SKM-1 treated with dmso at 0.1 percent for 144 hours (cell line): Measurements from ENCODE around the gene AMPH.

Source experiments
- DNase-seq: peaks from one replicate; lab custom pipeline; 2025; ENCODE audit not compliant: unreplicated experiment; lab: John Stamatoyannopoulos, UW

AMPH gene

DNA sequence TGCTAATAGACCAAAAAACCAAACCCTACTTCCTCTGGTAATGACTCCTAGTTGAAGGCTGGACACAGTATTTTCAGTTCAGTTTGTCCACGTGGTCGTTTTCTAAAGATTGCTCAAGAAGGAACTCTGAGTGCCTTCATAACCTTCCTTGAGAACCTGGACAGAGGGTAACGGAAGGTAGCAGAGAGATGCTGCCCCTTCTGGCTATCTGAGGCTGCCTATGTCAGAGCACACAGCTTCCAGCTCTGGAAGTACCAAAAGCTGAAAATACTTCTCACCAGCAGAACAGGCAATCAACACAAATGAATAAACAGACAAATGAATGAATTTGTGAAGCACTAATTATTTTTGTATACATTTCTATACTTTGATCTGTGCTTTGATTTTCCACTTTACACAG is 85.2 kb downstream of the AMPH start:
- DNase-seq, result no peak

DNA sequence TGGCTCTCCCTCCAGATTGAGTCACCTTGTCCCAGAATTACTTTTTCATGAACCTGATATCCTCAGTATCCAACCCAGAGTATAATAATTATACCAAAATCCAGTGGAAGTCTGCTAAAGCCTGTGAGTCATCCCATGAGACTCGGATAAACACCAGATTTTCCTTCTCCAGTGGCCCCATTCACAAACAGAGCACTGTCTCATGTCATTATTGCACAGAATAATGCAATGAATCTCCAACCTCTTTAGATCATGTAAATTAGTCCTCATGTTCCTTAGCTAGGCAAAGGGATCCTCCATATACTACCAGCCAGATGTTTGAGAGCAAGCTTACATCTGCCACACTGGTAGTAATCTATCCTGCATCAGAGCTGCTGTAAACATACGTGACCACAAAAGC is 89.0 kb downstream of the AMPH start:
- DNase-seq, result no peak

DNA sequence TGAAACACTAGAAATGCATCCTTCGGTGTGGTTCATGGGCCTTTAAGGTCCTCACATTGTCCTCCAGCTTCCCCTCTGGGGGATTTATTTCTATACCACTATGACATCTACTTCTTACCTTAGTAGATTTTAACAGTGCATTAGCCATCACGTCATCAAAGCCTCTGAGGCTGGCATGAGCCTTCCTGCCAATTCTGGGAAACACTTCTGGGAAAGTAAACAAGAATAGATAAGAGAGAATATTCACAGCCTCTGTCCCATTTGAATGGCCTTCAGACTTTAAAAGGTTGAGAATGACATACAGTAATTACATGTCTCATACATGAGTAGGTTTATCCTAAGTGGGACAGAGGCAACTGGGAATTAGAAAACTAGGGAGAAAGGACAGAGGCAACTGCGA is 89.7 kb downstream of the AMPH start:
- no peak for DNase-seq

DNA sequence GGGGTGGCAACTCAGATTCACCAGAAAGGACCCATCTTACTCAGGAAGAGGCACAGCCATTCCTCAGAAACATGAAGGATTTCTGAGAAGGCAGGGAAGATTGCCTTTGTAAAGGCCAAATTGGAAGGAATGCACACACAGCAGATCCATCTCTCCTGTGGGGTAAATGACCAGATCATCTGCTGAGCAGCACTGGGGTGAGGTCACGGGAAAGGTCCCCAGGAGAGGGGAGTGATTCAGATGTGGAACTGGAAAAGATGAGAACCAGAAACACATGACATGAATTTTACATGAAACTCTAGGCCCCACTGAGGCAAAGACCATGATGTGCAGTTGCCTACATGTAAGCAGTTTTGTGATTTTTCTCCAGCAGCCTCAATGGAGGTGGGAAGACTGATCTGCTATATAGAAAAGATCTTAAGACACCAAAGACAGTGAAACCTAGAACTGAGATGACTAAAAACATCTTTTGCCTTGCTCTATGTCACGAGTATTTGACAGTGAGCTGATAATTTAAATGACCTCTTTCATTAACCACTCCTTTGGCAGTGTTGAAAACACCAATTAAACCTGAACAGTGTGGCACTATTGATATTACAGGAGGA is 91.6 kb downstream of the AMPH start:
- no peak for DNase-seq

DNA sequence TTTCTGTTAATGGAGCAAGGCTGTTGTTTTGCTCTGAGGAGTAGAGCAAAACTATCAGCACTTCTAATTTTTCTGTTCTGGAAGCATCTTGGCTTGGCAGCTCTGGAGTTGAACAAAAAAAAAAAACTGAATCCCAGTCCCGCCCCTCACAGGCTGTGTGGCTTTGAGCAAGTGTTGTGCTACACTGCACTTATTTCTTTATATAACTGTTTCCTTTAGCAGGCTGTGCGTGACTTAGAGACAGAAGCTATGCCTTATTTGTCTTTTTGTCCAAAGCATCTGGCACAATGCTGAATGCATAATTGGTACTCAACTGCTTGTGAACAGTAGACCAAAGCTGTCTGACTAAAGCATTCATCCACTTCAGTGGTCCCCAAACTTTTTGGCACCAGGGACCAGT is 96.1 kb downstream of the AMPH start:
- DNase-seq, result no peak

DNA sequence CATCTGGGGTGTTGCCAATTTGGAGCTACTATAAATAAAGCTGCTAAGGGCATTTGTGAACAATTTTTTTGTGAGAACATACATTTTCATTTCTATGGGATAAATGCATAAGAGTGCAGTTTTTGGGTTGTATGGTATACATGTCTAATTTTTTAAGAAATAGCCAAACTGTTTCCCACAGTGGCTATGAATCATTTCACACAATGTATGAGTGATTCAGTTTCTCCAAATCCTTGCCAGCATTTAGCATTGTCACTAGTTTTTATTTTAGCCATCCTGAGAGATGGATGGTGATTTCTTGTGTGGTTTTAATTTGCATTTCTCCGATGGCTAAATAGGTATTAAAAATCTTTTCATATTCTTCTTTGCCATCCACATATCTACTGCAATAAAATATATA is 105.3 kb downstream of the AMPH start:
- DNase-seq, result no peak

DNA sequence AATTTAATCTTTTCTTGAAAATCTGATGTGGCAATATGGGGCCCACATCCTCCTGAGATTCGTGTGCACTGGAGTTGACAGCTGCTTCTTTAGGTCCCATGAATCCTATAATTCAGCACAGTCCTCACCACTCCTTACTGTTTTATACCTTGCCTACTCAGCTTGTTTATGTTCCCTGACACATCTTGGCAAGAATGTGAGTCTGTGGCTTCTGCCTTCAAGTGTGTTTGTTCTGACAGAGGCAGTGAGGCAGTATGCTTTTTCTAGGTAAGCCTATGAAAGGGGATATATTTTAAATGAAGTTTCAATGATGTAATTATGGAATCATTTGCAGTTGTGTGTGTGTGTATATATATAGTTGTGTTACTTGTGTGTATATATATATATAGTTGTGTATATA is 106.4 kb downstream of the AMPH start:
- DNase-seq, result no peak

DNA sequence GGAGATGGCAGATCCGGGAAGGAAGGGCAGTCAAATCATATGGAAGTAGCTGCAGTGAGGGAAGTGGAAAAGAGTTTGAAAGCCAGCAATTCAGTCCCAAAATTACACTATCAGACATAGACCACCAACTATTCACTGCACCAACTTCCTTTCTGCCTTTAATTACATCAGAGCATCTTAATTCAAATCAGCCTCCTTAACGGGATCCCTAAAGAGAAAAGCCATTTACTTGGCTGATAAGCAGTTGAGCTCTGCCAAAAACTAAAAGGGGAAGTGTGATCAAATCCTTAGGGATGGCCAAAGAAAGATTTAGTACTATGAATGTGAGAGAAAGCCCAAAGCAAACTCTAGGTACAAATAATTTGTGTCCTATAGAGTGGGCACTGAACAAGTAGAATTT is 110.4 kb downstream of the AMPH start:
- no peak for DNase-seq

DNA sequence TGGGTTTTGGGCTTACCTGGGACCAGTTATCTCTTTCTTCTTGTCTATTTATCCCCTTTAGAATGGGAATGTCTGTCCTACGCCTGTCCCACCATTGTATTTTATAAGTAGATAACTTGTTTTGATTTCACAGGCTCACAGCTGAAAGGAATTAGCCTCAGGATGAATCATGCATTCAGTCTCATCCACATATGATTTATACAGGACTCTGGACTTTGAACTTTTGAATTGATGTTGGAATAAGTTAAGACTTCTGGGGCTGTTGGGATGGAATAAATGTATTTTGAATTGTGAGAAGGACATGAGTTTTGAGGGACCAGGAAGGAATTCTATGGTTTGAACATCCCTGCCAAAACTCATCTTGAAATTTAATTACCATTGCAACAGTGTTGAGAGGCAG is 112.6 kb downstream of the AMPH start:
- no peak for DNase-seq

DNA sequence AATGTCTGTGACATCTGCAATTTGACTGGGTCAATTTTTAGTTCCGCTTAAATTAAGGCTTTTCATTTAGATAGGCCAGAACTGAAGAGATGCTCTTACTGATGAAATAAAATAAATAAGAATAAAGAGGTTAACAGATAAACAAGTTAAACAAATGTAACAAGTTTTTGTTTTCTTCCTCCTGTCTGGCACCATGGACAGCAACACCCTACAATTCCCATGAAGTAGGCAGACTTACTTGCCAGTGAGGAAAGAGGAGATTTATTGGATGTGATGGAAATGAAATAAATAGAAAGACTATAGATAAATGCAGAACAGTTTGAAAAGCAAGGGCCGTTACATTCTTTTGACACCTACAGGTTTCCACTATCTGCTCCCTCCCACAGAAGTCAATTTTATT is 118.5 kb downstream of the AMPH start:
- no peak for DNase-seq

DNA sequence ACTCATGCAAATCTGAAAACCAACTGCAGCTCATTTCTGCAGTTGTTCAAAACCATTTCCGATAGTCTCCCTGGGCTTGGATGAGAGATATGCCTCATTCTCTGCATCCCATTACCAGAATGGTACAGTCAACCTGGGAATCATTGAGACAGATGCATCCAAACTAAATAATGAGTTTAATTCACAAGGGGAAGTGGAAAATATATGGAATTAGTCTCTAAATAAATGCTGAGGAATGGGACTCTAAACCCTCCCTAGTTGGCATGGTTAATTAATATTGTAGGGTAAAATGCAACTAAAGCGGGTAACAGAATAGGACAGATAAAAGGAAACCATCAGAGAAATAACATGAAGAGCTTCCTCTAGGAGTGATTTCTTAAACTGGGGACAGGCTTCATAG is 118.9 kb downstream of the AMPH start:
- no peak for DNase-seq

DNA sequence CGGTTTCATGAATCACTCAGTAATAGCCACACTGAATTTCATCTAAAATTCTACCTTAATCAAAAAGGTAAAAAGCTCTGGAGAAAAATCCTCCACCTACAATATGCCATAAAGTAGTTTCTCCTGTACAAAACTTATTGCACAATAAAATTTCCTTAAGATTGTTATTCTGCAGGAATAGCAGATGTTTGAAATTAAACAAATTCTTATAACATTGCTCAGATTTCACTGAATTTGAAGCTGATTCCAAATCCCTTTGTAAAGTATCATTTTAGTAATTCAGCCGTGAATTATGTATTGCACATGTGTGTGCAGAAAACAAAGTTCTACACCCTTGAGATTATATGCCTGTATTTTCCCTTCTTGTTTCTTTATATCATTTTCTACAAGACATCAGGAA is 123.8 kb downstream of the AMPH start:
- DNase-seq, result no peak

DNA sequence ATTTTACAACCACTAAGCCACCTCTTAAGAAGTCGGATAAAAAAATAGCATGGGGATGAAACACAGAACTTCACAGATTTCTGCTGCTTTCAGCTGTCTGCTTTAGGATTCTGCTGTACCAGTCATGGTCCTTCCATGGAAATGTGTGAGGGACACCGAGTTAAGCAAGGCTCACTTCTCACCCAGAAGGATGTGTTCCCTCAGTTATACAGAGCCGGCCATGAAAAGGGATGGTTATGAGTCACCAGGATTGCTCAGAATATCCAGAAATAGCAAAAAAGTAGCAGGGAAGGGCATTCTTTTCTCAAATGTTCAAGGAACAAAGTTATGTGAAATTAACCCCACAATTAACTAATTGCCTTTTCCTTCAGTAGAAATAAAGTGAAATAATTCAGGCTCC is 124.4 kb downstream of the AMPH start:
- DNase-seq, result no peak

DNA sequence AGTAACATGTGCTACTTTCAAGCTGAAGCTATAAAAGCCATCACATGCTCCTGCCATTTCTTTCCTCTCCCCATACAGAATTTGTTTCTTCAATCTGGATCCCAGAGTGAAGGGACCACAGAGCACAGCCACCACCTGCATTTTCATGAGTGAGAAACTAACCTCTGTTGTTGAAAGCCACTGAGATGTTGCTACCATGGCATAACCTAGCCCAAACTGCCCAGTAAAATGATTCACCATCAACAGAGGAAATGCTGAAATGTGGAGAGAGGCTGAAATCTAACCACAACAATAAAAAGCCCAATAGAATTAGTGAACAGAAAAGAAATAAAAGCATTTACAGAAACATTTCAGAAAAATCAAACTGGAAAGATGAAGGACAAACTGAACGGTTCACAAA is 125.2 kb downstream of the AMPH start:
- no peak for DNase-seq

DNA sequence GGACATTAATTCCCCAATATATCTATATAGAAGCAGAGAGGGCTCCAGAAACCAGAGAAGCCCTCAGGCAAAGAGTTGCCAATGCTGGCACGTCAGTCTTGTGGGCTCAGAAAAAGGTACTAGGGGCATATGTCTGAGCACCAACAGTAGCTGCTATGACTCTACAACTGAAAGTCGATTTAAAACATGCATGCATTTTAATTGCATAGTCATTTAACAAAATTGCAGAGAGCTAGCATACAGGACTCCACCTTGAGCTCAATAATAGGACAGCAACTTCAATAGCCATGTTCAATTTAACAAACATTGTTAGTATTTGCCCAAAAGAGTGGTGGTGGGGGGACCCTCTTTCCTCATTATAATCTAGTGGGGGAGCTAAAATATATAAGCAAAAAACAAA is 126.5 kb downstream of the AMPH start:
- DNase-seq, result no peak

DNA sequence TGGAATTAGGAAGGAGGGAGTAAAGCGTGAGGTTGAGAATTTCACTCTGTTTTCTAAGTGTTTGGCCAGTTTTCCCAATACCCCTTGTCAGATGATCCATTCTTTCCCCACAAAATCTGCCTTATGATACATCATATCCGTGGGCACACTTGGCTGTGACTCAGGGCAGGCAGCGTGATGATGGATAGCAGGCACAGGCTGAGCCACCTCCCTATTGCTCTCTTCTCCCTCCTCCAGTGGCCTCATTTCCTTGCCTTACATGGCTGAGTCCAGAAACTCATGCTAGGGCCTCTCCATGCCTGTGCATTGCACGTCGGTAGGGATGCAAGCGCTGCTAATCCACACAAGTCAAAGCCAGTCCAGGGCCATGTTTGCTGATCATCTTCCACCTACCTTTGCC is 128.3 kb downstream of the AMPH start:
- no peak for DNase-seq

DNA sequence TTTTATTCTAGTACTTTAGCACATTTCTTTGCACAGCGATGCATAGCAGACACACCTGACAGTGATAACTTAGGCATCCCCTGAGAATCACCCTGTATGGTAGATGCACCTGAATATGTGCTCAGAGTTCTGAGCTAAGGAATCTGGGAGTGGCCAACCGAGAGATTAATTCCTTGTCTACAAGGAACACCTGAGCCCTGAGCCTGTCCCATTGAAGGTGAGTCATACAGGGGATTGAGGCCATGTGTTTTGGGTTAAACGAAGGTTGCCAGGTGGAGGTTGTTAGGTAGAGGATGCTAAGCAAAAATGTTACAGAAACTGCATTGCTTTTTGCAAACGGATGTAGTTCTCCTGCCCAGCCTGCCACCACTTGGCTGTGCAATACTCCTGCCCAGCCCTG is 128.9 kb downstream of the AMPH start:
- DNase-seq, result no peak

DNA sequence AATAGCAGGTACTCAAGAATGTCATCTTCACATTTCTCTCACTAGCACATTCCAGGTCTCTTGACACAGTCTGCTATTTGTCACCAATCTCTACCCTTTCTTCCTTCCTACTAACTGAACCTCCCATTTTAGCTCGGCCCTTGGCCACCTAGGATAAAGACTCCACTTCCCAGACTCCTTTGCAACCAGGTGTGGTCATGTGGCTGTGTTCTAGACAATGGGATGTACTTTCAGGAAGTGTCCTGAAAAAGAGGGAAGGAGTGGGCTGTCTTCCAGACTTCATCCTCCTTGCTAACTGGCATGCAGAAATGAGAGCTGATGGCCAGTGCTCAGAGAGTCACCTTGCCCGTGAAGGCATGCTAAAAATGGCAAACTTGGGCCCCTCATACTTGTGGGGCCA is 139.2 kb downstream of the AMPH start:
- DNase-seq, result no peak

DNA sequence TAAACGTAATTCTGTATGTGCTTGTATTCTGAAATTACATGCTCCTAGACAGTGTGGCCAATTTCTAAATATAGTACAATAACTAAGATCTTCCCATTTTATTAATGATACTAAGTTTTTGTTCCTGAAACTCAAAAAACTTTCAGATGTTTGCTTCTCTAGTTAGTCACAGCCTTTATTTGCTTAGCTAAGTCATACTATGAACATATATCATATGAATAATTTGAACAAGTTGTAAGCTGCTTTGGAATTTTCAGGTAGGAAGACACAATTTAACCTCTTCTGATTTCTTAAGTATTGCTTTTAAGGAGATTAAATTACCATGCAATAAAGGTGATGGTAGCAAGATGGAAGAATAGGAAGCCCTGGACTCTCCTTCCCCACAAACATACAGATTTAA is 148.7 kb downstream of the AMPH start:
- DNase-seq, result no peak

DNA sequence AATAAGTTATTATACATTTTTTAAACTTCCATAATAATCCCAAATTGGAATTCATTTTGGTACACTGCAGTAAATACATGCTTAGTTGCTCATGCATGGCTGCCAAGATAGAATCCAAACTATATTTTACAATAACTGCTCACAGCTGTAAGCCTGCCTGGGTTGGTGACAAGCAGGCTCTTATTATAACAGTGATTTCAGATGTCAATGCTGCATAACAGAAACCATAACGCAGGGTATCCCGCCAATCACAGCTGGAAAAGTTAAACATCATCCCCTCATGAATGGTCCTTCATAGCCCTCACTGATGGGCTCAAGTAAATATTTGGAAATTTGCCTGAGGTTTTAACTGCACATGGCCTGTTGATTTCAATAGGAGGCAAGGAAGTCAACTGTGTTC is 149.8 kb downstream of the AMPH start:
- no peak for DNase-seq

DNA sequence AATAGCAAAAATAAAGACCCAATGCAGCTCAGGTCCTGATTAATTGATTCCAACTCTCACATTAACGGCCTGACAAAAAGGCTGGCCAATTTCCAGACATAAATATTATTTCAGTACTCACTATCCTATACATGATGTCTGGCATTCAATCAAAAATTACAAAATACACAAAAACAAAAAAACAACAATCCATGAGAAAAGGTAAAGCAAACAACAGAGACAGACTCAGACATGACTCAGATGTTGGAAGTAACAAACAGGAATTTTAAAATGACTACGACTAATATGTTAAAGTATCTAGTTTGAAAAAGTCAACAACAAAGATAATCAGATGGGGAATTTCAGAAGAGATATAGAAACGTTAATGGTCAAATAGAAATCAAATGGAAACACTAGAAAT is 152.8 kb downstream of the AMPH start:
- DNase-seq, result no peak

DNA sequence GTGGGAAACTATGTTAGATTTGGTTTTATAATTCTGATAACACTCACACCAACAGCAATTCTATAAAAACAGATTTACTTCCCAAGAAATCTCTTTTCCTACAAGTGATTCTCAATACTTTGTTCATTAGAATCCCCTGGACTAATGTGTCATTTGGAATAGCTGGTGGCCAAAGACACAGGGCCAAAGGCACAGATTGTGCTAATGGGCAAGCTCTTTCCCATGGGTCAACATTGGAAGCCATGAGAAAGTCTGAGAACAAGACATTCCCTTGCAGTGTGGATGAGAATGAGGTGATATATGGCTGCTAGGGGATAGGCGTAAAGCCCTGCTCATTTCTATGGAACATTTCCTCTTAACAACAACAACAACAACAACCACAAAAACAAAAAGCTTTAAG is 153.8 kb downstream of the AMPH start:
- DNase-seq, result no peak

DNA sequence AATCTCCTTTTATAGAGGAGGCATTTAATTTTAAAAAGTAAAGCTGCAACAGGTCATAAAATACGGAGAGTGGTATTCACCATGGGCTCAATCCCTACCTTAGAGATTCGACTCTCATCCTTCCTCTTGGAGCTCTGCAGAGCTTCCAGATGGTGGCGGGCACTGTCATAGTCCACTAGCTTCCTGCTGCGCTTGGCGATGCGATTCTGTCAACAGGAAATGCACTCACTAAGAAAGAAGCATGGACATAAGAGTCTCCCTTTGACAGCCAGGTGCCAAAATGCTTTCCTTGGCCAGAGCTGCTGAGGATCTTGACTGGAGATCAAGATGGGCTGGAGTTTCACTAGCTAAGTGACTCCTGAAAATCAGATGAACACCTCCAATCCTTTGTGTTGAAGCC is 154.4 kb downstream of the AMPH start:
- no peak for DNase-seq

DNA sequence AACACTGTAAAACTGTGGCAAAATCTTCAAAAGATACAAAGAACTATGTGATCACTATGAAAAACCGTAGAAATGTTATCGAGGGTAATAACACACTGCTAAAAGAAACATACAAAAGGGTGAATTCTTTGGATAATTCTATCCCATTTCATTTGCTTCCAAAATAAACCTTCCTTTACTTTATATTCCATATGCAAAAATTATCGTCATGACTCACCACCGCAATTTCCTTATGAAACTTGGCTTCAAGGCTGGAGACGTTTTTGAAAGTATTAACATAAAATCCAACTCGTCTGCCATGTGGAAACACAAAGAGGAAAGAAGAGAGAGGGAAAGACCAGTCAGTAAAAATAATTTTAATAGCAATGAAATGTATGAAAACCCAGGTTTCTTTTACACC is 165.2 kb downstream of the AMPH start:
- DNase-seq, result no peak
